Mesenchymal stem cell (in vitro differentiated cells and primary cell): Measurements from ENCODE around the gene CCDC137.
A peak's percentile ranks its signal among the peaks of the same experiment; 100 is the strongest.

Experiments
- DNase-seq: peaks from one replicate; pipeline ENCODE4 v3.0.0-alpha.2; 2013
- H2AFZ ChIP-seq: one replicate; pipeline ENCODE4 v1.6.1; 2013; ENCODE audit warnings: low read depth, mild to moderate bottlenecking, control low read depth, inconsistent platforms, low read length, moderate library complexity
- H2AK5ac ChIP-seq: 2 replicates; pipeline ENCODE4 v1.6.1; 2013; ENCODE audit warnings: low read length, moderate library complexity, mild to moderate bottlenecking, inconsistent platforms; ENCODE audit not compliant: severe bottlenecking
- H2BK120ac ChIP-seq: one replicate; pipeline ENCODE4 v1.6.1; 2013; ENCODE audit warnings: low read depth, mild to moderate bottlenecking, inconsistent platforms, low read length, moderate library complexity
- H2BK12ac ChIP-seq, 2 experiments: one replicate each; pipeline ENCODE4 v1.6.1; 2013; ENCODE audit warnings: inconsistent platforms in 2 of 2, low read length in 2 of 2, mild to moderate bottlenecking in 2 of 2, moderate library complexity in 2 of 2, control low read depth in 1 of 2
- H2BK15ac ChIP-seq: one replicate; pipeline ENCODE4 v1.6.1; 2013; ENCODE audit warnings: mild to moderate bottlenecking, low read depth, inconsistent platforms; ENCODE audit not compliant: poor library complexity, severe bottlenecking
- H2BK5ac ChIP-seq: 2 replicates; pipeline ENCODE4 v1.6.1; 2013; ENCODE audit warnings: low read depth, mild to moderate bottlenecking, low read length, control low read depth, inconsistent platforms; ENCODE audit not compliant: poor library complexity, severe bottlenecking
- H3K14ac ChIP-seq, 2 experiments: one replicate each; pipeline ENCODE4 v1.6.1; 2013; ENCODE audit warnings: inconsistent platforms in 2 of 2, low read length in 2 of 2, control low read depth in 1 of 2, mild to moderate bottlenecking in 1 of 2, moderate library complexity in 1 of 2
- H3K18ac ChIP-seq, 2 experiments: one replicate each; pipeline ENCODE4 v1.6.1; 2013; ENCODE audit warnings: inconsistent platforms in 2 of 2, low read length in 2 of 2, control low read depth in 1 of 2, low read depth in 1 of 2, mild to moderate bottlenecking in 1 of 2
- H3K23ac ChIP-seq, 2 experiments: one replicate each; pipeline ENCODE4 v1.6.1; 2013; ENCODE audit warnings: inconsistent platforms in 2 of 2, low read length in 2 of 2, mild to moderate bottlenecking in 2 of 2, moderate library complexity in 2 of 2, control low read depth in 1 of 2
- H3K27ac ChIP-seq: 2 replicates; pipeline ENCODE4 v1.5.1; 2013; ENCODE audit warnings: mild to moderate bottlenecking, moderate library complexity, low read length, control low read depth, inconsistent platforms; ENCODE audit not compliant: poor library complexity, severe bottlenecking
- H3K27me3 ChIP-seq, 2 experiments: 2 replicates each; pipeline versions ENCODE4 v1.6.1 to v1.7.0; 2013; ENCODE audit warnings: low read length in 2 of 2, mild to moderate bottlenecking in 2 of 2, moderate library complexity in 2 of 2, control low read depth in 1 of 2, inconsistent platforms in 1 of 2; ENCODE audit not compliant: control insufficient read depth in 1 of 2, insufficient read depth in 1 of 2
- H3K36me3 ChIP-seq, 2 experiments: 2 replicates each; pipeline versions ENCODE4 v1.6.1 to v1.7.0; 2013; ENCODE audit warnings: low read length in 2 of 2, control low read depth in 1 of 2, inconsistent platforms in 1 of 2, low read depth in 1 of 2, mild to moderate bottlenecking in 1 of 2; ENCODE audit not compliant: insufficient read depth in 2 of 2, control insufficient read depth in 1 of 2
- H3K4ac ChIP-seq, 2 experiments: one replicate each; pipeline ENCODE4 v1.6.1; 2013; ENCODE audit warnings: inconsistent platforms in 2 of 2, low read length in 2 of 2, mild to moderate bottlenecking in 2 of 2, moderate library complexity in 2 of 2, control low read depth in 1 of 2, low read depth in 1 of 2
- H3K4me1 ChIP-seq: 2 replicates; pipeline ENCODE4 v1.6.1; 2013; ENCODE audit warnings: low read depth, low read length, control low read depth; ENCODE audit not compliant: control insufficient read depth, insufficient read depth
- H3K4me2 ChIP-seq: 2 replicates; pipeline ENCODE4 v1.6.1; 2013; ENCODE audit warnings: low read length, mild to moderate bottlenecking, inconsistent platforms; ENCODE audit not compliant: poor library complexity, severe bottlenecking
- H3K4me3 ChIP-seq, 2 experiments: 2 replicates each; pipeline versions ENCODE4 v1.5.1 to v1.7.0; 2013; ENCODE audit warnings: low read length in 2 of 2, mild to moderate bottlenecking in 2 of 2, control low read depth in 1 of 2, low read depth in 1 of 2; ENCODE audit not compliant: insufficient read depth in 1 of 2
- H3K79me1 ChIP-seq: replicated peaks from 2 replicates; pipeline ENCODE4 v1.6.1; 2013; ENCODE audit warnings: mild to moderate bottlenecking, control low read depth, low read length, inconsistent platforms; ENCODE audit not compliant: poor library complexity, severe bottlenecking
- H3K9ac ChIP-seq: 2 replicates; pipeline ENCODE4 v1.7.0; 2013; ENCODE audit warnings: mild to moderate bottlenecking, low read length, moderate library complexity
- H3K9me3 ChIP-seq: 2 replicates; pipeline ENCODE4 v1.7.0; 2013; ENCODE audit warnings: mild to moderate bottlenecking, low read length; ENCODE audit not compliant: control insufficient read depth
- H4K8ac ChIP-seq: one replicate; pipeline ENCODE4 v1.6.1; 2013; ENCODE audit warnings: inconsistent platforms, mild to moderate bottlenecking, low read length, moderate library complexity
- H4K91ac ChIP-seq: one replicate; pipeline ENCODE4 v1.6.1; 2013; ENCODE audit warnings: mild to moderate bottlenecking, low read length, inconsistent platforms
- WGBS: methylation state at CpG from one replicate; pipeline ENCODE4 v1.1.7; 2013; ENCODE audit warnings: mixed read lengths; 5-methylcytosine and 5-hydroxymethylcytosine counted together

CCDC137 gene

DNA sequence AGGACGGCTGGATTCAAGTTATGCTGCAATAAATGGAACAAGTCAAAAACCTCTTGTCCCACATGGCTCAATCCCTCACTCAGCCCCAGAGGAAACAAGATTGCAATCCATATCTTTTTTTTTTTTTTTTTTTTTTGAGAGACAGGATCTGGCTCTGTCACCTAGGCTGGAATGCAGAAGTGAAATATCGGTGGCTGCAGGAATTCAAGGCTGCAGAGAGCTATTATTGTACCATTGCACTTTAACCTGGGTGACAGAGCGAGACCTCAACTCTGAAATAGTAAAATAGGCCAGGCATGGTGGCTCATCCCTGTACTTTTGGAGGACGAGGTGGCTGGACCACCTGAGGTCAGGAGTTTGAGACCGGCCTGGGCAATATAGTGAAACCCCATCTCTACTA is 7.5 kb upstream of the CCDC137 start:
- Histone ChIP-seq H3K36me3 (peaks cover 0 to 2% of the 10 kb centered on the region in 2 experiments), H3K9me3 (no peaks in the 10 kb centered on the region), H2BK5ac (no peak overlapping the region), H2BK120ac (no peak overlapping the region), H2BK12ac (no peak overlapping the region), H3K27me3 (no peaks in the 10 kb centered on the region), H4K91ac (no peak overlapping the region), H2AFZ (no peak overlapping the region), H3K4me3 (no peak overlapping the region), H3K23ac (no peak overlapping the region), H3K14ac (no peak overlapping the region), H3K4ac (no peak overlapping the region), H3K4me1 (no peaks in the 10 kb centered on the region), H3K9ac (no peak overlapping the region), H4K8ac (no peak overlapping the region), H2AK5ac (no peak overlapping the region), H3K27ac (no peak overlapping the region), H3K4me2 (no peak overlapping the region), H2BK15ac (no peak overlapping the region), H3K79me1 (no peaks in the 10 kb centered on the region), H3K18ac (no peak overlapping the region)
- WGBS = 94% methylated on average over 5 of the region's 5 CpGs
- no peak for DNase-seq

DNA sequence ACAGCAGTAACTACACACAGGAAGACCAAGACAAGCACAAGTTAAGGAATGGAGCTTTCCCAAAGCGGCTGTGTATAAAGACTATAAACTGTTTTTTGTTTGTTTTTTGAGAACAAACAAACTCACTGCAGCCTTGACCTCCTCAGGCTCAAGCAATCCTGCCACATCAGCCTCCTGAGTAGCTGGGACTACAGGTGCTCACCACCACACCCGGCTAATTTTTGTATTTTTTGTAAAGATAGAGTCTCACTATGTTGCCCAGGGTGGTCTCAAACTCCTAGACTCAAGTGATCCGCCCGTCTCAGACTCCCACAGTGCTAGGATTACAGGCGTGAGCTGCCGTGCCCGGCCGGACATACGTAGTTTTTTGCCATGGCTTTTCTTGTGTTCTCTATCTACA is 6.1 kb upstream of the CCDC137 start:
- WGBS = 94% methylated on average over 8 of the region's 9 CpGs
- Histone ChIP-seq H3K9ac (no peak overlapping the region), H3K18ac (no peak overlapping the region), H3K23ac (no peak overlapping the region), H3K36me3 (peaks cover 12 to 14% of the 10 kb centered on the region in 2 experiments), H2BK5ac (no peak overlapping the region), H3K79me1 (peaks cover 10% of the 10 kb centered on the region), H4K91ac (no peak overlapping the region), H3K4me2 (no peak overlapping the region), H3K4ac (no peak overlapping the region), H2BK12ac (no peak overlapping the region), H3K14ac (no peak overlapping the region), H2BK120ac (no peak overlapping the region), H2AK5ac (no peak overlapping the region), H3K9me3 (no peaks in the 10 kb centered on the region), H4K8ac (no peak overlapping the region), H2BK15ac (no peak overlapping the region), H3K4me3 (no peak overlapping the region), H3K4me1 (peaks cover 5% of the 10 kb centered on the region), H3K27ac (no peak overlapping the region), H3K27me3 (no peaks in the 10 kb centered on the region), H2AFZ (no peak overlapping the region)
- DNase-seq = no peak

- H2BK15ac ChIP-seq = no peak overlapping the region
- H3K23ac ChIP-seq = no peak overlapping the region
- H3K4me2 ChIP-seq = no peak overlapping the region
- no peaks in the 10 kb centered on the region for H3K9me3 ChIP-seq
- H4K91ac ChIP-seq = no peak overlapping the region
- no peak overlapping the region for H2AK5ac ChIP-seq
- no peak overlapping the region for H2BK5ac ChIP-seq
- H2BK12ac ChIP-seq = no peak overlapping the region
- H2AFZ ChIP-seq = no peak overlapping the region
- H3K4ac ChIP-seq = no peak overlapping the region
- DNase-seq = no peak
- WGBS = 87% methylated on average over 3 of the region's 4 CpGs
- no peak overlapping the region for H3K9ac ChIP-seq
- no peak overlapping the region for H3K18ac ChIP-seq
- H2BK120ac ChIP-seq = no peak overlapping the region
- peaks cover 10% of the 10 kb centered on the region for H3K4me1 ChIP-seq
- H3K27ac ChIP-seq = no peak overlapping the region
- peaks cover 14% of the 10 kb centered on the region in 2 experiments for H3K36me3 ChIP-seq
- no peak overlapping the region for H4K8ac ChIP-seq
- peaks cover 12% of the 10 kb centered on the region for H3K79me1 ChIP-seq
- no peak overlapping the region for H3K4me3 ChIP-seq
- H3K27me3 ChIP-seq = no peaks in the 10 kb centered on the region
- H3K14ac ChIP-seq = no peak overlapping the region
Measured at GRCh38 chr17:81662002-81662401, 4.5 kb upstream of the CCDC137 start.

GRCh38 chr17:81664051-81664470 is 2.5 kb upstream of the CCDC137 start:
- peaks cover 24 to 26% of the 10 kb centered on the region in 2 experiments for H3K36me3 ChIP-seq
- peak overlapping the region; percentile 52 for H4K91ac ChIP-seq
- H3K4me2 ChIP-seq = no peak overlapping the region
- H3K18ac ChIP-seq = no peak overlapping the region
- H2BK120ac ChIP-seq = no peak overlapping the region
- H3K79me1 ChIP-seq = peaks cover 20% of the 10 kb centered on the region
- peaks cover 20% of the 10 kb centered on the region for H3K4me1 ChIP-seq
- DNase-seq = no peak
- H3K27ac ChIP-seq = no peak overlapping the region
- WGBS = 87% methylated on average over 7 of the region's 7 CpGs
- no peaks in the 10 kb centered on the region for H3K9me3 ChIP-seq
- no peak overlapping the region for H4K8ac ChIP-seq
- H3K23ac ChIP-seq = no peak overlapping the region
- H2BK5ac ChIP-seq = no peak overlapping the region
- H3K14ac ChIP-seq = no peak overlapping the region
- no peak overlapping the region for H3K4me3 ChIP-seq
- no peak overlapping the region for H2BK15ac ChIP-seq
- H2AFZ ChIP-seq = no peak overlapping the region
- H2BK12ac ChIP-seq = no peak overlapping the region
- no peaks in the 10 kb centered on the region for H3K27me3 ChIP-seq
- no peak overlapping the region for H3K4ac ChIP-seq
- H3K9ac ChIP-seq = no peak overlapping the region
- H2AK5ac ChIP-seq = no peak overlapping the region
